HG02870 (cell line): ENCODE measurements around the gene TEPSIN.

Experiments
- ATAC-seq: cut with Tn5 transposase; IDR thresholded peaks from one replicate; pipeline ENCODE4 v1.9.1; 2021; ENCODE audit warnings: mild to moderate bottlenecking, moderate library complexity; ENCODE audit not compliant: unreplicated experiment

Gene TEPSIN

DNA sequence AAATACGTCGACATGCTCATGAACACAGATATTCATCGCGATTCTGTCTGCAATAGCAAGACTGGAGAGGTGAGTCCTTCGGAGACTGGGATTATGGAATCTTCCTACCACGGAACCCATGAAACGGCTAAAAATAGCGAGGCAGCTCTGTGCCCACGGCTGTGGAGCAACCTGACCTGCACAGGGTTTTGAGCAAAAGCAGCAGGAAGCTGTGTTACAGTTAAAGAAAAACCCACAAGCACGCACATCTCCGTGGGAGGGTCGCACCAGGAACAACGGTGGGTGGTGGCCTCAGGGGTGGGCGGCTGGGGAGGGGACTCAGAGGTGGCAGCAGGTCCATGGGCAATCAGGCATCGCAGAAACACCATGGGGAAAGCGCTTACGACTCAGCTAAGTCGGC lies 31.4 kb upstream of the TEPSIN start:
- ATAC-seq = no peak

DNA sequence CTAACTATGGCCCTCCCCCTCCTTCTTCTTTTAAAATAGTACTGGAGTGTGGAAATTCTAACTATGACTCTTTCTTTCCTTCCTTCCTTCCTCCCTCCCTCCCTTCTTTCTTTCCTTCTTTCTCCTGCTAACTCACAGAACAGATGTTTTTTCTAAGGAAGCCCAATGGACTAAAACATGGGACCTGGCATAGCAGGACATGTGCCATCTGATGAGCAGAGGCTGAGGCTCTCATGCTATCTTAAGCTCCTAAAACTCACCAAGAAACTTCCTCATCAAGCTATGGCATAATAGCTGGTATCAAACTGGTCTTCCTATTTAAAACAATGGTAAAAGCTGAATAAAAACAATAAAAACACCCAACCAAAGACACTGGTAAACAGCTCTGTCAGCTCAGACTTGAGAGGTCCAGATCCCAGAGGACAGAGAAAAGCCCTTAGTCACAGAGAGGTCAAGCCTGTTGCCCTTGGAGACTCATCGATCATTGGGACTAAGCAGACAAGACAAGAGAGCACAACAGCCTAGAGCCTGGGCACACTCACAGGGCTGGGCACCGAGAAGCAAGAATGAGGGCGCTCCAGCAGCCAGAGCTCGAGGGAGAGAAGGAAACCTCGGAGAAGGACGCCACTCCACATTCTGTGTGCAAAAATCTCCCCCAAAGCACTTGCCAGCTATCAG lies 28.7 kb upstream of the TEPSIN start:
- no peak for ATAC-seq

DNA sequence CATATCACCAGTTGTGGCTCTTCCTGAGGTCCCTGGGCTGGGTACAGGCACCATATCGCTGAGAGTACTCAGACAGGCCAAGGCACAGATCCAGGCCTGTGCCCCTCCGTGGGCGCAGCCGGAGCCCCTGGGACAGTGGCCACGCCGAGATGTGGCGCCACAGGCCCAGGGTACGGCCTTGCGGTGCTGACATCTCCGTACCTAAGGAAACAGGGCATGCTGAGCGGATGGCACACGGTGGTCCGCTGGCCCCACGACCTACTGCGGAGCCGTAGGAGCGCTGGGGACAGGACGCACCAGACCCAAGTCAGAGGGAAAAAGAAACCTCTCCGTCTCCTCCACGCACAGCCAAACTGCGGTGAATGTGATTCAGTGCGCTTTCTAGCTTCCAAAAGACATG lies 26.7 kb upstream of the TEPSIN start:
- no peak for ATAC-seq

DNA sequence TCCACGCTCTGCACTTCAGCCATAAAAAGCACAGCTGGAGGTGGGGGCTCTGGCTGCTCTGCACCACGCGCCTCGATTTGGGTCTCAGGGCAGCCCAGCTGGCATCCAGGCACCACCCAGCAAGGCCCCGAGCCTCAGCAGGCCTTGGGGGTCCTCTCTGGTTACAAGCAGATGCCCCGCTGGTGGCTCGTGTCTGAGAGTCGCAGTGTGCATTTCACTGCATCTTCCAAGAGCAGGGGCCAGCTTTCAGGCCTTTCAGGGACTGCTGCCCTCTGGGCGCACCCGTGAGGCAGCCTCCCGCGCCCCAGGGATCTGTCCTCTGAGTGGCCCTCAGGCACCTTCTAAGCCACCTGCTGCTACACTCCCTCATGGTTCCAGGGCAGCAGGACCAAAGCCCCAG lies 25.8 kb upstream of the TEPSIN start:
- no peak for ATAC-seq

DNA sequence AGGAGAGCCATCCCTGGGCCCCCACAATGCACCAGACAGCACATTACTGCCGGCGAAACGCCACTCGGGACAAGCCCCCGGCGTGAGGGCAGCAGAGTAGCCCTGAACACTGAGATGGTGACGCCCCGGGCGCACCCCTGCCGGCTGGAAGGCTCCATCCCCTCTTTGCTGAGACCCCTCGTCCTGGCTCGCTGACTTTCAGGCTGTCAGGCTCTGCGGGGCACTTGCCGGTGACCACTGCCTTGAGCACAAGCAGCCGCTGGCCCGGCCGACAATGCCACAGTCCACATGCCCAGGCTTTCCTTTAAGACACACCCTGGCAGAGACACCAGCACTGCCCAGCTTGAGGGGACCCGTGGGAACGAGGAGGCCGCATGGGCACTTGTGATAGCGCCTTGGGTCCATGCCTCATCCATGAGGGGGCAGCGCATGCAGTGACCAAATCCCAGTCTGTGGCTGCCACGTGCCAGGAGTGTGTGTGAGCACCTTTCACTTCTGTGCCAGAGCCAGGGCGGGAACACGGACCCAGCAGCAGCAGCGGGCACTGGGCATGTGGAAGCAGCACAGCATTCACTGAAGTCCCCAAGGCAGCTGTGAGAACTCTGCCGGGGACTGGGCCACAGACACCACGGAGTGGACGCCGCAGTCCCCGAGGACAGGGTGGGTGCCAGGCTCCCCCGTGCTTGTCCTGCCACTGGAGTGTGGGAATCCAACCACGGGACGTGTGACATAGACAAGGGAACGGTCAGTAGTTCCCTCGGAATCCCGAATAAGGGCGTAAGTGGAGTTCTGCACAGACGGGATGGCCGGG lies 24.7 kb upstream of the TEPSIN start:
- no peak for ATAC-seq

DNA sequence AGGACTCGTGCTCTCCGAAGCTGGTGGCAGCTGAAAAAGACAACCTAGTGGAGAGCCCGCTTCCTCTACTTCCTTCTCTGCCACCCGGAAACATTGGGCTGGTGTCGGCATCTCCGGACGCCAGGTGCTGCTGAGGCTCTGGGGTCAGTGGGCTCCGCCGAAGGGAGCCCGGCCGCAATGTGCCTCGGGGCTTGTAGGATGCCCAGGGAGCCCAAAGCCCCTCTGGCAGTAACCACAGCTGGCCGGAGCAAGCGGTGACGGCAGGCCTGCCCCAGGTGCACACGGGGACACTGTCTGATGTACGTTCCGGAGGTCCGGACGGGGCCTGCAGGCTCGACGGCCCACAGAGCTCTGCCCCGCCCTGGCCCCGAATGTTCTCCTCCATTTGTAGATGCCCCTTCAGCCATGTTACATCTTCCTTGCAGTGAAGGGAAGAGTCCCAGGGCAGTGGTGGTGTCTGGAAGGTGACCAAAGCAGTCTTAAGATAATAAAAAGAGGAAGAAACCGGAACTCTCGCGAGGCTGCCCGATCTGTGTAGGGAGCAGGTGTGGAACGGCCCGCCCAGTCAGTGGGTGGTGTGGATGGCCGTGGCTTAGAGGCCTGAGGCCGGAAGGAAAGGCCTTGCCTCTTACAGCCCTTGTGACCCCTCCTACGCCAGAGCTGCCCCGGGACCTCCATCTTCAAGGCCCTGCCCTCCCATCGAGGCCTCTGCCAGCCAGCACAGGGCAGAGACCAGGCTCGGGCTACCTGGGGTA lies 22.9 kb upstream of the TEPSIN start:
- ATAC-seq = no peak

DNA sequence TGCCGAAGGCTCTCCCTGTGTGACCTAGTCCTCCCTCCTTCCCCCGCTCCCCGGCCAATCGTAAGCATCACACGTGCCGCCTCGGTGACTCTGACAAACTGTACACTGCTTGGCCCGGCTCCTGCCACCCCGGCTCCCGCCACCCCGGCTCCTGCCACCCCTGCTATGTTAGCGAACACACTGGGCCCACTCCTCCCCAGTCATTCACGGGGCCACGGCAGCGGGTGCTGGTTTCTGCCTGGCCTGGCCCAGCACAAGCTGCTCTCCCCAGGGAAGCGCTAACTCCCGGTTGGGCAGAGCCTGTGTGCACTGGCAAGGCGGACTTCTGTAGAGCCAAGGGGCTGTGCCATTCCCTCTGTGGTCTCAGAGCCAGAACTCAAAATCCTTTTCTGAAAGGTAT lies 22.2 kb upstream of the TEPSIN start:
- no peak for ATAC-seq

DNA sequence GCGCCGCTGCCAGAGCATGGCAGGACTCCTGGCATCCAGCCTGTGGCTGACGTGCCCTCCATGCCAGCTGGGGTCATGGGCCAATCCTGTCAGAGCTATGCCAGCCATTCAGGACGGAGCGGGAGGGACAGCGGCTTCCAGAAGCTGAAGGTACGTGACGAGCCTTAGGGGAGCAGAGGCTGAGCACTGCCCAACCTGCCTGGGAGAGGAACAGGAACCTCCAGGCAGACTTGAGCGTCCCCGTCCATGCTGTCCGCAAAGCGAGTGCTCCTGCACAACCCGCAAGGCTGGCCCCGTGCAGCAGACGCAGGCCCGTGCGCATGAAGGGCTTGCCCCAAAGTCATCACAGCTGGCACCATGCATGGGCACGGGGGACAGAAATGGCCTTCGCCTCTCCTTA lies 21.8 kb upstream of the TEPSIN start:
- ATAC-seq = no peak

DNA sequence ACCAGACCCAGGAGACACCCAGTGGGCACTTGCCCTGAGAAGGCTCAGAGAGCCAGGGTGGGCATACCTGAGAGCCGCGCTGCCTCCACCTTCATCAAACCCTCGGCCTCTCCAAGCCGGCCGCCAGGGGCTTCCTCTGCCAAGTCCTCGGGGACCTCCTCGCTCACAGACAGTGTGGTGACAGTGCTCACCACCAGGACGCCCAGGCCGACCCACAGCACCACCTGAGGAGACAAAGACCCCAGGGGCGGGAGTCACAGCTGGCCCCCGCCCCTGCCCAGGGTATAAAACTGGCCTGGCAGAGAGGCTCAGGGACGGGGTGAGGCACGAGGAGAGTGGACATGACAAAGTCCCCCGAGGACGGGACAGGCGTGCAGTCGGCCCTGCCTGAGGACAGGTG lies 21.3 kb upstream of the TEPSIN start:
- ATAC-seq = no peak

DNA sequence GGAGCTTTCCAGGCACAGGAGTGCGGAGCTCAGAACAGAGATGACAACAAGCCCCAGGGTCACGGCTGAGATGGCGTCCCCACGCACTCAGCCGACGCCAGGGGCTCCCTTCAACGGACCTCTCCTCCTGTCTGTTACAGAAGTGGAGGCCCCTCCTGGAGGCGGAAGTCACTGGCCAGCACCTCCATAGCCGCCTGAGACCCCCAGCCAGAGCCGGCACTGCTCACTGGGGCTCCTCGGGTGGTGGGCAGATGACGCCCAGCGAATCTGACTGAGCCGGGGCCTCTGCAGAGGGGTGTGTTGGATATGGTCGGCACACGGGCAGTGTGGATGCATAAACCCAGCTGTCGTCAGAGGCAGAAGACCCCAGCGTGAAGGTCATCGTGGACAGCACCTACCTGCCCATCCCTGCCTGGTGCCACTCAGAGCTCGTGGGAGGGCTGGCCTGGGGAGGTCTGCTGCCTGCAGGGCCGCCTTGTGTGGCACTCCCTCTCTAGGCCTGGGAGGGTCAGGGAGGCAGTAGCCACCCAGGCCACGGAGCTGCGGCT lies 20.3 kb upstream of the TEPSIN start:
- ATAC-seq = no peak

DNA sequence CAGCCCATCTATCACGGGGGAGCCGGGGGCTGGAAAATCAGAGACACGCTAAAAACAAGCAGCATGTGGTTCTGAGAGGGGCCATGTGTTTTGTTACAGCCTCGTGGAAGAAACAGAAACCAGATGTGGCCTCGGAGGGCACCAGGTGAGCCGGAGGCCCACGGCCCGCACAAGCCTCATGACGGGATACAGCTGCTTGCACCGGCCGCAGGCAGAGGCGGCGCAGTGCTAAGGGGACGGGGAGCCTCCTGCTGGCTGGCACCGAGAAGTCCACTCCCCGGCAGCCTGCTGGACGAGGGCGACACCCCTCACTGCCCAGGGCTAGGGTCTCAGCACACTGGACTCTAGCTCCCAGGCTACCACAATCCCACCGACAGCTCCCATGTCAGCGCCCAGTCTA lies 19.4 kb upstream of the TEPSIN start:
- ATAC-seq = no peak

DNA sequence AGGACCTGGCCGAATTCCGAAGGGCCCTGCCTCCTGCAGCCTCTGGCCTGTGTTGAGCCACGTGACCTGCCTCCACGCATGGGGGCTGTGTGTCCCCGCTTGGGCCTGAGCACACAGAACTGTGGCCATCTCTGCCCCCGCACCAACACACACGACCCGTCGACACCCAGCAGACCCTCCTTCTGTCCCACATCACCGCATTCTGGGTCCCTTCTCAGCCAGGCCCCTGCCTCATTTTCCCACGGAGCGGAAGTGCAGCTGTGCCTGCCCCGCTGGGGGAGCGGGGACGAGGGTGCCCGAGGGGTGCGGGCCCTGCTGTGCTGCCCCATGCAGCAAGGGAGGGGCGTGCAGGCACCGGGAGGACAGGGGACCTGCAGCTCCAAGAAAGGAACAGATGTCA lies 18.7 kb upstream of the TEPSIN start:
- no peak for ATAC-seq

DNA sequence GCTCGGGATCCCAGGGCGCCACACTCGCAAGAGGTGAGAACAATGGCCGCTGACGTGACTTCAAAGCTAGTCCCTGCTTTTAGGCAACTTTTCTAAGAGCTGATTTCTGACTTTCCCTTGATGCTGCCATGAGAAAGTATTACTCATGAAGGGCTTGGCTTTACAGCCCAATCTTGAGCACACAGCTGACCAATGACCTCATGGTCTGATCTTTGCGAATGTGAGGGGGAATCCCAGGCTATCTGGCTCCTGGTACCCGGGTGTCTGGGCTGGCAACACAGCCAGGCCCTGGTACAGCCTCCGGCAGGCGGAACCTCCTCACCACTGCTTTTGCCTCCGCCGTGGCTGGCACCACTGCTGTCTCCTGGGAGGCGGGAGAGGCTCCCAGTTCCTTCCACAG lies 17.8 kb upstream of the TEPSIN start:
- ATAC-seq = no peak

DNA sequence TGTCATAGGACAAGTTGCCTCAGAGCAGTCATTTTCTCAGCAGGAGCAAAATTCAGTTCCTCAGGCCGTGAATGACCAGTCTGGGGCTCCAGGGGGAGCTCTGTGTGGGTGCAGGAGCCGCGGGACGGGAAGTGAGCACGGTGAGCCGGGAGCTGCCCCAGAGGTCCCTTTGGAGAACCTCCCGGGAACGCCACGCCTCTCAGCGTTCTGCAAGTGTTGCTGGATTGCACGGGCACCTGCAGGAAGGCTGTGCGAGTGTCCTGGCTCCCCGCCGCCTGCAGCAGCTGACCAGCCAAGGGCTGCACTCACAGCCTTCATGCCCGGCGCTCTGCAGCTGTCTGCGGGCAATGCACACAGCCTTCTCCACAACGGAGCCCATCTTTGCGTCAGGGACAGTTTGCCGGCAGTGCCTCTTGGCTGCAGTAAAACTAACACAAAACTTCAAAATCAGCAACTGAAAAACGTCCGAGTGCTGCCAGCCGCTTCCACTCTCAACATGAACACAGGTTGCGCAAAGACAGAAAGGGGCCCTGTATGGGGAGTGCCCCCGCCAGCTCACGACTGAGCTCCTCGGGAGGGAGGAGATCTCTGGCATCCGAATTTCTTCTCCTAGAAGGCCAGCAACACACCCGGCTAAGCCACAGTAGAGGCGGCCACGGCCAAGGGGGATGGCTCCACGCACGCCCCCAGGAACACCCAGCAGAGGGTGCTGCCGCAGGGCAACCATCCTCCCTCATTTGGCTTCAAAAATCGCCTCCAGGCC lies 16.3 kb upstream of the TEPSIN start:
- ATAC-seq = no peak

DNA sequence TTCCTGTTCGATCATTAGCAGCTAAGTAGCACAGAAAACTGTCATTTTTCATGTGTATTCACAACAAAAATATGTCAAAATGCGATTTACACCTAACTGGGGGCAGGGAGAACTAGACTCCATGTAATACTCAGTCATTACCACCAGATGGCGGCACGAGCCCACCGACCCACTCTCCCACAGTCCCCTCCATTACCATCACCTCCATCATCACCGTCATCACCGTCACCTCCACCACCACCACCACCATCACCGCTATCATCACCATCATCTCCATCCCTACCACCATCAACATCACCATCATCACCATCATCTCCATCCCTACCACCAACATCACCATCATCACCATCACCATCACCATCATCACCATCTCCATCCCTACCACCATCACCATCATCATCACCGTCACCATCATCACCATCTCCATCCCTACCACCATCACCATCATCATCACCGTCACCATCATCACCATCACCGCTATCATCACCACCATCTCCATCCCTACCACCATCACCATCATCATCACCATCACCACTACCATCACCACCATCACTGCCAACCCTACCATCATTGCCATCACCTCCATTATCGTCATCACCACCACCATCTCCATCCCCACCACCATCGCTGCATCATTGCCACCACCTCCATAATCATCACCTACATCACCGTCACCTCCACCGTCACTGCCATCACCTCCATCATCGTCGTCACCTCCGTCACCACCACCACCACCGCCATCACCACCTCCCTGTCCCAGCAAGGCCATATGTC lies 14.7 kb upstream of the TEPSIN start:
- no peak for ATAC-seq

DNA sequence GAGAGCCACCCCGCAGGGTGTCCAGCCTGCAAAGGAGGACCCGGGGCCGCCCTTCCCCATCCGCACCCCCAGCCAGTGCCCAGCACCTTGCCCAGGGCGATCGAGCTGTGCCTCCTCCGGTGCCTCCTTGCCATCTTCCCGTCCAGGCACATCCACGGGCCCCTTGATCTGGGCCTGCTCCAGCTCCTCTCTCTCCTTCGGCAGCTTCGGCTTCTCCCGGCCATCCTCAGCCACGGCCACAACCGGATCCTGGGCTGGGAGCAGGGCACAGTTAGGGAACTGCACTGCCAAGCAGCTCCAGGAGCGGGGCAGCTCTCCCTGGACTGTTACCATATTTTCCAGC lies 14.1 kb upstream of the TEPSIN start:
- no peak for ATAC-seq

DNA sequence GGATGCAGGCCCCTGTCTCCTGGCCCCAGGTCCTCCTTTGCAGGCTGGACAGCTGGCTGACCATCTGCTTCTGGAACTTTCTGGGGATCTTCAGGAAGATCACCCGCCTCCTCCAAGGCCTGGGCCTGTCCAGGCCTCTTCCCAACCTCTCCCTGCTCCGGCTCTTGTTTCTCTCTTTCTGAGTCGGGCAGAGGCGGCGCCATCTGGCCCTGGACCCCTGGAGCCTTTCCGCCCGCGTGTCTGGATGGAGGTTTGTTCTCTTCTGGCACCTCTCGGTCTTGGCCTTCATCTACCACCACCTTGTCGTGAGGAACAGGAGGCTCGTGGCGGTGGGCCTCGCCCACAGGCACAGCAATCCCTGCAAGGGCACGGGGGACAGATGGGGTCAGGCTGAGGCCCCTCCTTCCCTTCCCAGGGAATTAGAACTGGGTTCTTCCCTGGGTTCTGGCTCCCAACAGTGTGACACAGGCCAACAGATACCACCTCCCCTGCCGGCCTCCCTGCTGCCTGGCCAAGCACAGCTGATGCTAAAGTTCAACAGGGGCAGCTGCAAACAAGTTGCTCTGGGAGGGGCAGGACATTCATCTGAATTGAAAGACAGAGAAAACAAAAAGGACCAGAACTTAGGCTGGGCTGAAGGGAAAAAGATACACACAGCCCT lies 13.6 kb upstream of the TEPSIN start:
- no peak for ATAC-seq

DNA sequence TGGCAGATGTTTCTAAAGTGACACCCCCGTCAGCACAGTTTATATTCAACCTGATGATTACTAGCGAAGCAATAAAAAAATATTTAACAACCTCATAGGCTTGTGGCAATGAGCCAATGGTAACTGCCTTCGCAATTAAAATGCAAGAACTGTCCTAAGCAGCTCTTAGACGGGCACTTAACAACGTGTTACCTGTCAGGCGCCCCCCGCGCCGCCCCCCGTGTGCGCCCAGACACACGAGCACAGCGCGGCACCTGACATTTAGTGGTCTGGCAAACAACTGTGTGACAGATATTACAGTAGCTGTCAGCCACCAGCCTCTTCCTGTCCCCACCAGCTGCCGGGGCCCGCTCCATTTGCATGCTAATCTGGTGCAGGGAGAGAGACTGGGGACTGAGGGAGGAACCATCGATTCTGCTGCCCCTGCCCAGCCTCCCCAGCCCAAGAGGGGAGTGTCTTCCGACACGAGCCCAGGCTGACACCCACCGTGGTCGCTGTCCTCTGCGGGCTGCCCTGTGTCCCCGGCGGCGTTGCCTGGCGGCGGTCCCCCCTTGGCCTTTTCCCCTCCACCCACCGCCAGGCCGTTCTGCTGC lies 12.9 kb upstream of the TEPSIN start:
- ATAC-seq = no peak

DNA sequence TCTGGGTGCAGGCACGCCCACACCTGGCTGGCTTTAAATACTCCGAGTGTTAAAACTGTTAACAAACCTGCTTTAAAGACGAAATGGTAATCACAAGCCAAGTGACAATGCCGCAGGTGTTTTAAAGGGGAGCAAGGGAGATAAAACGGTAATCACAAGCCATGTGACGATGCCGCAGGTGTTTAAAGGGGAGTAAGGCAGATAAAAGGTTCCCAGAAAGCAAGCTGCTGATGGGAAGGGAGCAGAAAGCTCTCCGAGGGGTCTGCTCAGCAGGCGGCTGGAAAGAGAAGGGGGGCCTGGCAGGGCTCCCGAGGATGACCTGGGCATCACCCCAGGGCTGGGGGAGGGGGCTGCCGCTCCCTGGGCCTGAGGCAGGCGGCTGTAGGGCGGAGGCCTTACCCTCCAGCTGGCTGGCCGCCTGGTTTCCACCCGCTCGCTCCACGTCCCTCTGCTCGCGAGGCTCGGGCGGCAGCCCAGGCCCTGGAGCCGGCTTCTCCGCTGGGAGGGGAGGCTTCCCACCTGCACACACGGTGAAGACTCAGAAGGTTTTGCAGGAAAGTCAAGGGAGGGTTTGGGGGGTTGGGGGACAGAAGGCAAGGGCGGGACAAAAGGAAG lies 12.3 kb upstream of the TEPSIN start:
- no peak for ATAC-seq
